Measurements from ENCODE around the gene IL1R1.
"Not testable (repeated sequence)": the region's sequence is repeated elsewhere in the genome, so short reads cannot be mapped to it uniquely, and the experiment has no call there.

Gene IL1R1, protein sequence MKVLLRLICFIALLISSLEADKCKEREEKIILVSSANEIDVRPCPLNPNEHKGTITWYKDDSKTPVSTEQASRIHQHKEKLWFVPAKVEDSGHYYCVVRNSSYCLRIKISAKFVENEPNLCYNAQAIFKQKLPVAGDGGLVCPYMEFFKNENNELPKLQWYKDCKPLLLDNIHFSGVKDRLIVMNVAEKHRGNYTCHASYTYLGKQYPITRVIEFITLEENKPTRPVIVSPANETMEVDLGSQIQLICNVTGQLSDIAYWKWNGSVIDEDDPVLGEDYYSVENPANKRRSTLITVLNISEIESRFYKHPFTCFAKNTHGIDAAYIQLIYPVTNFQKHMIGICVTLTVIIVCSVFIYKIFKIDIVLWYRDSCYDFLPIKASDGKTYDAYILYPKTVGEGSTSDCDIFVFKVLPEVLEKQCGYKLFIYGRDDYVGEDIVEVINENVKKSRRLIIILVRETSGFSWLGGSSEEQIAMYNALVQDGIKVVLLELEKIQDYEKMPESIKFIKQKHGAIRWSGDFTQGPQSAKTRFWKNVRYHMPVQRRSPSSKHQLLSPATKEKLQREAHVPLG
- total RNA-seq, result 3.9 to 193 (median 6.9) reads per million in 3 experiments

DNA sequence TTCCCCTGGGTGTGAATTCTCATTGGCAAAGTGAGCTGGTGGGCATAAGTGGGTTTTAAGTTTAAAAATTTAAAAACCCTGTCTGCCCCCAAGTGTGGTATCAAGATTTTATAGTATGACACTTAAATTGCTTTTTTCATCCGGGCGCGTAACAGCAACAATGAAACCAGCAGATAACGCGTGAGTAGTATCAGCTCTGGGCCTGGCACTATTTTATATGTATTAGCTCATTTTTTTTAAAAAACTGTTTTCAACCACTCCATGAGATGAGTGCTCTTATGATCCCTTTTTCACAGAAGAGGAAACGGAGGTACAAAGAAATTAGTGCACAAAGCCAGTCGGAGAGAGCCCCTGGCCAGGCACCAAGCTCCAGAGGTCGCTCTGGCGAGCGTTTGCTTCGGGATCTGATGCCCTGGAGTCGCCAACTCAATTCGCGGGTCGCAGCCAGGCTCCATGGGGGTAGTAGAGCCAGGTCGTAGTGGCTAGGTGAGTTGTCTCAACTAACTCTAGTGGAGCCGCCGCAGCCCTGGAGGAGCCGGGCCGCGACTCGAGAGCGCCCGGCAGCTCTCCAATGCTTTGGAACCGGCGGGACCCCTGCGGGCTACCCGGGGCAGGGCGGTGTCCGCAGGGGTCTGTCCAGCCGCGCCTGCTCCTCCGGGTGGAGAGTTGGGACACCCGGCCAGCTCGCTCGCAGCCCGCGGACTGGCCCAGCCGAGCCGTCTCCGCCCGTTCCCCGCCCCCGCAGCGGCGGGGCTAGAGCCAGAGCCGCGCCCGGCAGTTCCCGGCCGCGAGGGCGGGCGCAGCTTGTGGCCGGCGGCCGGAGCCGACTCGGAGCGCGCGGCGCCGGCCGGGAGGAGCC is at the start of gene IL1R1:
TSS of gene IL1R1 (plus strand) at position 777 of the 859 bp plus-strand sequence. CDS start 14,979 bp downstream, outside the sequence.
- DNase-seq, result no peak

DNA sequence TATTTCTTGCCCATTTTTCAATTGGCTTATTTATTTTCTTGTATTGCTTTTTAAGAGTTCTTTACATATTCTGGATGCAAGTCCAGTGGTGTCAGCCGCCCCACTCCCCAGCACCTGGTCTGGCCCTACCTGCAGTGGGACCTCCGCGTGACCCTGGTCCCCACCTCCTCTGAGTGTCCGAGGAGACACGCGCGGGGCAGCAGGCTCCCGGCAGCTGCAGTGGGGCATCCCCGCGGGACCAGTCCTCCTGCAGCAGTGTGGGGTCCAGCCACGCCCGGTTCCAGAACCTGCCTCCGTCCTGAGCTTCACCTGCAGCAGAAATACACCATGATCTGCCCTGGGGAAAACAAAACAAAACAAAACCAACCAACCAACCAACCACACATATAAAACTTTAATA is 48.9 kb upstream of the IL1R1 start:
- no peak for DNase-seq

DNA sequence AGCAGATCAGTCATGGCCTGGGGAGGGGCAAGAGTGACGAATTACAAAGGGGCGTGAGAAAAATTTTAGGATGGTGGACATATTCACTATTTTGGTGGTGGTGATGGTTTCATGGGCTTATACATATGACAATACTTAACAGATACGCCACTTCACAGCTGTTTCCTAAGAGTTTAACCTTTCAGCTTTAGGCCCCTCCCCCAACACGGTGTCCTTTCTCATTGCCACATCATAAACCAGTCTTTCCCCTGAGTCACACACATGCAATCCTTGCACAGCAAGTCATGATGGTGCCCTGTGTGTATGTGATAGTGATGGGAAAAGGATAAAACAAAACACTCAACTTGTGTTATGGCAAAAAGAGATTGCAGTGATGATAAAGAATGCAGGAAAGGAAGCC is 47.6 kb upstream of the IL1R1 start:
- no peak for DNase-seq

DNA sequence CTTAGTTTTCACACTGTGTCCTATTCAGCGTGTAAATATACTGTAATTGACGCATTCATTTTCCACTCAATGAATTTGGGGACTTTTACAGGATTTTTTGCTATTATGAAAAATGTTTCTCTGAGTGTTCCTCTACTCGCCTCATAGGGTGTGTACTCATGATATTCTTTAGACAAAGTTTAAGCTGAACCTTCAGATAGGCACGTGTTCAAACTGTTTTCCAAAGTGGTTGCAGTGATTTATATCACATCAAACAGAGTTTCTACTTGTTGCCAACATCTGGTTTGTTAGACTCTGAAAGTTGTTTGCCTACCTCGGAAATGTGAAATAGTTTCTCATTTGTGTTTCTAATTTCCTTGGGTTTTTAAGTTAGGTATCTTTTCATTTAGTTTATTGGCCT is 46.4 kb upstream of the IL1R1 start:
- no peak for DNase-seq

DNA sequence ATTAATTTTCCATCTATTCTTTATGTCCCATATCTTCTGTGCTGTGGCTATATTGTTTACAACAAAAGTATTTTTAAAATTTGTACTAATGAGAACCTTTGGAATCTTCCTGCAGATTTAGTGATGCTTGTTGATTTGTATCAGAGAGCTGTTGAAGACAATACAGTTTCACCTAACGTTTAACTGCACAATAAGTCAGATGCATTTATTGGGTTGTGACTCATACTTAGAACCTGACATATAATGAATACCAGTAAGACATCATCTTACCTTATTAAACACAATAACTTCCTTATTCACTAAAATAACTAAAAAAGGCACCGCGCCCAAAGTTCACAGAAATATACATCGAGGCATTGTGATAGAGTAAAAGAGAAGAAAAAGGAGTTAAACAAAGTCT is 43.8 kb upstream of the IL1R1 start:
- no peak for DNase-seq

DNA sequence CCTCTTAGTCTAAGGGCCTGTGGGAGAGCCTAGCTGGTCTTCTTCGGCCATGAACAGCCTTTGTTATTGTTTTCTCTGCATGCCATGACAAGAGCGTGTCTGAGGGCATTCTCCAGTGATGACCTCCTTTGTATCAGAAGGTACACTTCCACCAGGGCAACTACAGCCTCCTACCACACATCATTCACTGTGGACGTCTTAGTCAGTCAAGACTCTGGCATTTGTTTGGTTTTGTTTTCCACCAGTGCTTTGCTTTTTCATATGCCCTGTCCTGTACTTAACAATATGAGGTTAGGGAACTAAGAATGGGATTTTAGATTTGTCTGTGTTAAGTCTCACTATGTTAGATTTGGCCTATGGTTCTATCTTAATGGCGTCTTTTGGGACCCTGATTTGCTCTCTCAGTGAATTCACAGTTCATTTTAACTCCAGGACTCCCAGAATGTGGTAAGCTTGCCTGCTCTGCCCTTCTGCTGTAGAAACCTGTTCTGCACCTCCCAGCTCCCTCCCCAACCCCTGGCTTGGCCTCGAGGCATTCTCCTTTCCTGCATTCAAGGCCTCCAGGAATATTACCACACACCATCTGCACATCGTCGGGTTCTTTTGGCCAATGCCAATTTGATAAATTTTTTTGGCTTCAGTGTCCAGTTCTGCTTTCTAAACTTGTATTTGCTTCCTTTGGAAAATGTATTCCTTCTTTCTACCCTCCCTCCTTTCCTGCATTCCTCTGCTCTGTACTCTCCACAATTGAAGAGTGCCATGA is 42.8 kb upstream of the IL1R1 start:
- no peak for DNase-seq

DNA sequence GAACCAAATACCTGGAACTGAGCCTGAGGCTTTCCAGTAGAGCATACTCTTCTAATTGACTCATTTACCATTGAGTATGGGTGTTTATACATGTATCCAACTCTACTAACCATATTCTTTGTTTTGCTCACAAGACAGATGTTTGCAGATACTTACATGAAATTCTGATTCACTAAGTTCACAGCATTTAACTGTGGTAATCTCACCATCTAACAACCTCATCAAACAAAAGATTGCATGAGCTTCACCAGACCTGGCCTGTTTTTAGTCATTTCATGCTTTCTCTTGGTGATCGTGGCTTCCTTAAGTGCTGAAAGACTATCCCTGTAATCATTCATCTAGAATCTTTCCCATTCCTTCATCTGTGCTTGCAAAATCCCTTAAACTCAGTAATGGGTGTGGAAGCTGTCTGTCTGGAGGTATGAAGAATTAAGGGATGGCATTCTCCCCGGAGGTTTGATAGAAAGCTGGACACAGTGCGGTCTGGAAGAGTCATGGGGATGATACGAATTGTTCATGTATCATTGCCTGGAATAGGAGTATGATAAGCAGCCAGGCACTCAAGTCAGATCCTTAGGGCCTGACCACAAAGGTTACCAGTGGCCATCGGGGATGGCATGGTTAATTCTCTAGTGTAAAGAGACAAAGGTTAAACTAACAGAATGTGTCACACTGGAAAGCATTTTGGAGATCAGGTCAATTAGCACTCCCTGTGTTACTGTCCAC is 42.0 kb upstream of the IL1R1 start:
- no peak for DNase-seq

DNA sequence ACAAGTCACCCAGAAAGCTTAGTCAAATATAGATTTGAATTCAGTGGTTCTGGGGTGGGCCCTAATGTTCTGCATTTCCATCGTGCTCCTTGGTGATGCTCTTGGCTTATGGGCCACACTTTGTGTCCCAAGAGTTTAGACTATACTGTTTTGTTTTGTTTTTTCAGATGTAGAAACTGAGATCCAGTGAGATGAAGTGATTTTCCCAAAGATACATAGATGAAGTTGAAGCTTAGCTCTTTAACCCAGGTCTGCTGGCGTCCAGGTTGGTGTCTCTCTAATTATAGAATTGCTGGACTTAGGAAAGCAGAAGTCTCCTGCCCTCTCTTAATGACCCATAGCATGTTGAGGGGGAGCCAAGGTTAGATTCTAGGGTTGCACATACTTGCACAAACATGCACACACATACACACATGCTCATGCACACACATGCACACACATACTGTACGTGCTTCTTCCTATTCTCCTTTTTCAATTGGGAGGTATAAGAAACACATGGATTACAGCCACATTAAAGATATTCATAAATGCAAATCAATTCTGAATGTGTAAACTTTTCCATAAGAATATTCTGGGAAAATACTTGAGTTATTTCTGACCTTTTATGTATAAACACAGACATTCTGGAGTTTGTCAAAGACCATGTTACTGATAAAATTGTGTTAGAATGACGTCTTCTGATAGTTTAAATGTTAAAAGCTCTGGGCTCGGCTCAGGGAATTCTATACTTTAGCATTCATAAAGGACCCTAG is 41.3 kb upstream of the IL1R1 start:
- no peak for DNase-seq

DNA sequence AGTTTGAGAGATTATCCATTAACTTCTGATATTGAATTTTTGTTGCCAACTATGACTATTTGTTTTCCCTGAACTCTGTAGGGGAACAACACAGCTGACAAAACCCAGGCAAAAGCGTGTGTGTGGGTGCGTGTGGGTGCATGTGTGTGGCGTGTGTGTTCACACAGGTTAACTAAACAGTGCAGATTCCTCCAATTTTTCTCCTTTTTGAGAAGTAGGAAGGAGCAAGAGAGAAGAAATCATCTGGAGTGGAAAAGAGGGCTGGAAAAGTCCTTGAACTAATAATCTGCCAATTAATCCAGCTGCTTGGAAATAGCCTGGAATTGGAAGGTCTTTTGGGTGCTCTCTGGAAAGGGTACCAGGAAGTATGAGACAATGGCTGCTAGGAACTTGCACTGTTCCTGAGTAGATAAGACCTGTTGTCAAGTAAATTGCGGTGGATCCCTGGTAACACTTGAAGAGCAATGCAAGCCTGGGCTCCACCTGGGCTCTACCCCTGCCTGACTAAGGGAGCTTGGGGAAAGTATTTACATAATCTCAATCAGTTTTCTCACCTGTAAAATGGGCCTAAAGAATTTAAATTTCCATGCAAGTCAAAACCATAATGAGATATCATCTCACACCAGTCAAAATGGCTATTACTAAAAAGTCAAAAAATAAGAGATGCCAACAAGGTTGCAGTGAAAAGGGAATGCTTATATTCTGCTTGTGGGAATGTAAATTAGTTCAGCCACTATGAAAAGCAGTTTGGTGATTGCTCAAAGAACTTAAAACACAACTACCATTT is 40.5 kb upstream of the IL1R1 start:
- DNase-seq, result no peak

DNA sequence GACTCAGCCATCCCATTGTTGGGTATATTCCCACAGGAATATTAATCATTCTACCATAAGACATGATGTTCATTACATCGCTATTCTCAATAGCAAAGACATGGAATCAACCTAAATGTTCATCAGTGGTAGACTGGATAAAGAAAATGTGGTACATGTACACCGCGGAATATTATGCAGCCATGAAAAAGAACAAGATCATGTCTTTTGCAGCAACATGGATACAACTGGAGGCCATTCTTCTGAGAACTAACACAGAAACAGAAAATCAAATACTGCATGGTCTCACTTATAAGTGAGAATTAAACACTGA is 40.0 kb upstream of the IL1R1 start:
- not testable (repeated sequence) for DNase-seq

DNA sequence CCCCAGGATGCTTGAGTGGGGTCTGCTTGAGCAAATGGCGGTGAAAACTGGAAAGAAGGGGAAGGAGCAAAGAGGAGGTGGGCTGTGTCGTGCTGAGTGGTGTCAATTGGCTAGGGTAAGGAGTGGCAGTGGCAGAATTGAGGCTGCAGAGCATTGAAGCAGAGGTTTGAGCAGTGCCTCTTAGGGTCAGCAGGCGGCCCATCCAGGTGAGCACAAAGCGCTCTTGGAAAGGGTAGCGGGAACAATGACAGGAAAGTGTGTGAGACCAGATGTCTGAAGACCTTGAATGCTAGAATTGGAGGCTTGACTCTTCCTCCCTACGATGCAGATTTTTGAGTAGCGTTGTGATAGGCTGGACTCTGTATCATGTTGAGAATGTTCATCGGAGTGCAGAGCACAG is 39.3 kb upstream of the IL1R1 start:
- DNase-seq, result no peak

DNA sequence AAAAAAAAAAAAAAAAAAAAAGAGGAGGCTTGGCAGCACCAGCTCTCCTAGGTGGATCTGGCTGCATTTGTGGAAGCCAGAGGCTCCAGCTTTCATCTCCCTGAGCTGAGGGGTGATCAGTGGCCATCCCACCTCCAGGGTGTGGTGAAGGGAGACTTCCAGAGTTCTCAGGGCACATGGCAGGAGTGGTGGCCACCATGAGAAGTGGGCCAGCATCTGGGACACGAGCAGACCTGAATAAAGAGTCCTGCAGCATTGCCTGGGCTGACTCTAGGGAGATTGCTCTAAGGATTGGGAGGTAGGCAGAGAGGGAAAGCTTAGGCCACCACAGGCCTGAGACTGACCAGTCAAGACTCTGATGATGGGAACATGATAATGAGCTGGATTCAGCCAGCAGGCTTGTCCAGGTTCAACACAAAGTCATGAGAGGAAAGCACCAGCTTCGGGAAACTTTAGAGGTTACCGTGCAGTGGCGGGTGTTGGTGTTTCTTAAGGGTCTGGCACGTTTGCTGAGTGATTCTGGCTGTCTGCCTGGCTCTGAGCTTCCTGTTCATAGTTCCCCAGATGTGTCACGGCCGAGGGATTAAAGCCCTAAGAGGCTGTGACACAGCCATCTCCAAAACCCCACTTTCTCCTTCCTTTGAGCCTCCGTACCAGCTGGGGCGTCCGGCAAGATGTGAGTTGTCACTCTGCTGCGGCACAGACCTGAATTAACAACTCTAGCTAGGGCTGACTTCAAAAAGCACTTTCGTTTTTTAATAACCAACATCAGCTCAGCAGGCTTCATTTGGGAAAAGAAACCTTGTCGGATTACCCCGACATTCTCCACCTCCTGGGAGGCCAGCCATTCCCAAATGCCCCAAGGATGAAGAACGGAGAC is 38.3 kb upstream of the IL1R1 start:
- DNase-seq, result peak; percentile 42

DNA sequence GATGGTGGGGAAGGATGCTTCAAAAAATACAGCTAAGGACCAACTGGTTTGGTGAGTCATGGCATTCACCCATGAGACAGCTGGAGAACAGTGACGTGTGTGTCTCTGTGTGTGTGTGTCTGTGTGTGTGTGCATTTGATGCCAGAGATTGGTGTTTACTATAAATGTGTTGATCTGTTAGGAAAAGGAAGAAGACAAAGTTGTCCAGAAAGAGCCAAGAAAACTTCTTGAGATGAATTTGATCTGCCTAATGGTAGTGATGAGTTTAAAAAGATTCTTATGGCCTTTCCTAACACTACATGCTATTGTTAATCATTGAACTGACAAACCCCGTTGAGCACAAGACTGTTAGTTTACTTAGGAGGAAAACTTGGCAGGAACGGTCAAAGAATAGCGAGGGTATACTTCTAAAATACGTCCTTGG is 36.4 kb upstream of the IL1R1 start:
- DNase-seq, result no peak

DNA sequence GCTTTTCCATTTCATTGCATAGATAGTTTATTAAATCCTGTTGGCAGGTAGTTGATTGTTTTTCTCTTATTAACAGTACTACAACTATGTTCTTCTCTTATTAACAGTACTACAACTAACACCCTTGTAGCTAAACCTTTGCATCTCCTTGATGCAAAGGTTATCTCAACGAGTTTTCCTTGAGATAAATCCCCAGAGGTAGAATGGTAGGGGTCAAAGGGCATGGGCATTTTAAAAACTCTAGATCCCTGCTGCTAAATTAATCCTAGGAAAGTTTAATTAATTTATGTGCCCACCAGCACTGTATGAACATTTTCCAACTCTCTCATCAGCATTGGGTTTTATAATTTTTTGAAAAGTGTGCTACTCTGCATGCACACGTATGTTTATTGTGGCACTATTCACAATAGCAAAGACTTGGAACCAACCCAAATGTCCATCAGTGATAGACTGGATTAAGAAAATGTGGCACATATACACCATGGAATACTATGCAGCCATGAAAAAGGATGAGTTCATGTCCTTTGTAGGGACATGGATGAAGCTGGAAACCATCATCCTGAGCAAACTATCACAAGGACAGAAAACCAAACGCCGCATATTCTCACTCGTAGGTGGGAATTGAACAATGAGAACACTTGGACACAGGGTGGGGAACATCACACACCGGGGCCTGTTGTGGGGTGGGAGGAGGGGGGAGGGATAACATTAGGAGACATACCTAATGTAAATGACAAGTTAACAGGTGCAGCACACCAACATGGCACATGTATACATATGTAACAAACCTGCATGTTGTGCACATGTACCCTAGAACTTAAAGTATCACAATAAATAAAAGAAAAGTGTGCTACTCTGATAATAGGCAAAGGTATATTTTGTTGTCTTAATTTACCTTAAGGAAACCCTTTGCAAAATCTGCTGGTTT is 35.5 kb upstream of the IL1R1 start:
- DNase-seq, result not testable (repeated sequence)

DNA sequence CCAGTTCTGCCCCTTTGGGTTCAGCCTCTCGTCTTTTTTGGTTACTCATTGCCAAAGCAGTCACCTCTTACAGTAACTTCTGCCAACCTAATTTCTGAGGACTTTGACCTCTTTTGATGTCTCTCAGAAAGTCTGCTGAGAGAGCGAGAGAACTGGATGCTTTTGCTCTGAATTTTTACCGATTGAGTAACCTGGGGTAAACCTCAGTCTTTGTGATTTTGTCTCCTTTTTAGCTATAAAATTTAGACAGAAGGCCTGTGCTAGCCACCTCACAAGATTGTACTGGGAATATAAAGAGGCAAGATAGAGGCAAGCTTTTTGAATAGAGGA is 34.8 kb upstream of the IL1R1 start:
- no peak for DNase-seq

DNA sequence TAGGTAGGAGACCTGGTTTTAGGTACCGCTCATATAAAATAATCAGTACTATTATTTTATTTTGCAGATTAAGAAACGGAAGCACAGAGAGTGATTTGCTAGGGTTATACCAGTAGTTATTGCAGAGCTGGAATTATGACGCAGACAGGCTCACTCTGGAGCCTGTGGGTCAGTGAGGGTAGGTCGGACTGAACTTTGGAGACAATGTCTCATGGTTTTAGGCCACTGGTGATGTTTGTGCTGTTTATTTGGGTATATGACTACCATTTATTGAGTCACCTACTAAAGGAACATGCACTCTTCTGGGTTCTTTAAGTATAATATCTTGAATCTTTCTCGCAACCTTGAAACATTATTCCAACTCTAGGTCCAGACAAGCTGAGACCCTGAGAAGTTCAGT is 33.5 kb upstream of the IL1R1 start:
- DNase-seq, result no peak

DNA sequence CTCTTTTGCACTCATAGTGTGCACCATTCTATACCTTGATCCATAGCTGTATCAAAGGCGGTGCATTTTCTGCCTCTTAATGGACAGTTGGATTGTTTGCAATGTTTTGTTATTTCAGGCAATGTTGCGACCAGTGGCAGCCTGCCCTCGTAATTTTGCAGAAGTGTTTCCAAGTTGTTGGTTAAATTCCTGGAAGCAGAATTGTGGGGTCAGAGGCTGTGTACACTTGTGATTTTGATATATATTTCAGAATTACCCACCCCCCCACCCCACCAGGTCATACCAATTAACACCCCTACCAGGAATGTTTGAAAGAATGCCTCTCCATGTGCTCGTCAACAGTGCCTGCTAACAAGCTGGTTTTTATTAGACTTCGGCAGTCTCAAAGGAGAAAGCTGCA is 32.4 kb upstream of the IL1R1 start:
- DNase-seq, result no peak

DNA sequence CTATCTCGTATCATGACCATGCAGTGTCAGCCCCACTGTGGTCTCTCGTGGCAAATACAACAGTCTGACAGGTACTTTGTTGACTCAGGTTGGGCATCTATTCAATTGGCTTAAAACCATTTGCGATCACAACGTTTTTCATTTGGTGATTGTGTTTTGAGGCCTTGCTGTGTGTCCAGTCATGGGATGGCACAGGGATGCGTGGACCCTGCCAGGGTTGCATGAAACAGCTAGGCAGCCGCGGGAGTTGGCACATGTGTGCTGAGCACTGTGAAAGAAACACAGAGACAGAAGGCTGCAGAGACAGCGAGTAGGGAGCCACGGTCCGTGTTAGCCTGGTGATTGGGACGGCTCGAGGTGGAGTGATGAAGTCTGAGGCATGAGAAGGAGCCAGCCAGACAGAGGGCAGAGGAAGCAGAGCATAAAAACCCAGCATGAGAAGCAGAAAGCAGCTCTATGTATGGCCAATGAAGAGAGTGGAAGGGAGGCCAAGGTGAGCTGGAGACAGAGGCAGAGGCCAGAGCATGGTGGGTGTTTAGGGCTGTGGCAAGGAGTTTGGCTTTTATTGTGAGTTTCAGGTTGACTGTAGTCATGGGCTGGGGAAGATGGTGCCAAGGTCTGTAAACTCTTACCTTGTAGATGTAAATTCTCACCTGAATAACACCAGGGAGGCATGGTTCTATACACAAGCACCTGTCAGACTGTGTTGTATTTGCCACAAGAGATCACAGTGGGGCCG is 31.8 kb upstream of the IL1R1 start:
- no peak for DNase-seq

All from central memory CD4-positive, alpha-beta T cell (primary cell).